HCT116 (cell line): ENCODE results near the gene TAL1. TPM values are rescaled to one million over a fixed set of nuclear protein-coding genes. Genes with fewer than 3 reads are reported as not detected.

Experiments used
- ATAC-seq: fragments of 200-7000 bp; cut with Tn5 transposase; 2 replicates; pipeline ENCODE4 v1.9.1; 2020; ENCODE audit warnings: mild to moderate bottlenecking, moderate library complexity
- BruUV-seq: library from RNA; stranded (reverse); fragments of 400-500 nt; replicated peaks from 2 replicates; lab custom pipeline; 2021; lab: Mats Ljungman, UMichigan
- CTCF ChIA-PET: fragments of 300-600 bp; sonication (Branson Sonifier 250); formaldehyde crosslinking; loops from one replicate; lab custom pipeline; 2021; ENCODE audit warnings: antibody characterized with exemption; lab: Charles Lee
- POLR2A ChIA-PET: fragments of 300-600, 350-600 bp; sonication (Branson Sonifier 250); formaldehyde crosslinking; loops from one replicate; lab custom pipeline; 2021; ENCODE audit warnings: antibody characterized with exemption; lab: Charles Lee
- RAD21 ChIA-PET, 2 experiments: fragments of 300-600 bp; sonication (Branson Sonifier 250); formaldehyde crosslinking; loops; one replicate each; lab custom pipeline; 2023; ENCODE audit warnings: low total read pairs in 2 of 2; ENCODE audit not compliant: uncharacterized antibody in 2 of 2, unreplicated experiment in 2 of 2, low non-redundant PET in 1 of 2; lab: Charles Lee
- DNase-seq: peaks from one replicate; pipeline ENCODE4 v3.0.0-alpha.2; 2010; ENCODE audit warnings: low read depth, low spot score
- H2AFZ ChIP-seq: fragments of 200-600 bp; shearing (Covaris generic), sonication (generic); 2 replicates; pipeline ENCODE4 v1.6.1; 2017; ENCODE audit warnings: low read depth, mixed run types, mixed read lengths, antibody characterized with exemption, low read length; ENCODE audit not compliant: poor library complexity, severe bottlenecking
- H3K27ac ChIP-seq: 2 replicates; pipeline ENCODE4 v1.5.1; 2012; ENCODE audit warnings: low read depth, low read length
- H3K27me3 ChIP-seq: fragments of 200-600 bp; sonication (generic); 2 replicates; pipeline ENCODE4 v1.6.1; 2016; ENCODE audit warnings: mixed run types, low read length, mixed read lengths; ENCODE audit not compliant: insufficient read depth
- H3K36me3 ChIP-seq, 2 experiments: fragments of 200-500 bp in 1 of 2; fragments of 200-600 bp in 1 of 2; sonication (Bioruptor generic) in 1 of 2; sonication (generic) in 1 of 2; 2 replicates each; pipeline versions ENCODE4 v1.5.1 to v1.6.1; 2014 to 2016; ENCODE audit warnings: low read length in 2 of 2, inconsistent platforms in 1 of 2, mixed read lengths in 1 of 2, mixed run types in 1 of 2; ENCODE audit not compliant: insufficient read depth in 2 of 2, control insufficient read depth in 1 of 2
- H3K4me1 ChIP-seq, 2 experiments: fragments of 200-600 bp in 1 of 2; sonication (generic) in 1 of 2; 2 replicates each; pipeline versions ENCODE4 v1.5.1 to v1.6.1; 2012 to 2017; ENCODE audit warnings: low read length in 2 of 2, inconsistent platforms in 1 of 2, mild to moderate bottlenecking in 1 of 2, mixed read lengths in 1 of 2, mixed run types in 1 of 2, moderate library complexity in 1 of 2; ENCODE audit not compliant: insufficient read depth in 2 of 2, control insufficient read depth in 1 of 2
- H3K4me2 ChIP-seq: fragments of 200-600 bp; sonication (generic); 2 replicates; pipeline ENCODE4 v1.6.1; 2017; ENCODE audit warnings: mixed run types, low read length, mixed read lengths
- H3K4me3 ChIP-seq, 2 experiments: fragments of 200-600 bp in 1 of 2; sonication (generic) in 1 of 2; replicated peaks in 1 of 2; 2 replicates each; pipeline ENCODE4 v1.5.1; 2011 to 2016; ENCODE audit warnings: low read length in 2 of 2, control low read depth in 1 of 2, low read depth in 1 of 2, mild to moderate bottlenecking in 1 of 2, mixed read lengths in 1 of 2, mixed run types in 1 of 2
- H3K79me2 ChIP-seq: fragments of 200-600 bp; sonication (generic); 2 replicates; pipeline ENCODE4 v1.6.1; 2017; ENCODE audit warnings: mild to moderate bottlenecking, mixed run types, low read length, moderate library complexity, mixed read lengths; ENCODE audit not compliant: insufficient read depth
- H3K9ac ChIP-seq: fragments of 200-600 bp; sonication (generic); 2 replicates; pipeline ENCODE4 v1.6.1; 2016; ENCODE audit warnings: low read length, mixed read lengths
- H3K9me2 ChIP-seq: fragments of 200-600 bp; sonication (generic), shearing (Covaris generic); 2 replicates; pipeline ENCODE4 v1.6.1; 2017; ENCODE audit warnings: mixed run types, mild to moderate bottlenecking, moderate library complexity; ENCODE audit not compliant: insufficient read depth
- H3K9me3 ChIP-seq, 2 experiments: fragments of 200-500 bp in 1 of 2; fragments of 200-600 bp in 1 of 2; sonication (Bioruptor generic) in 1 of 2; sonication (generic) in 1 of 2; 2 replicates each; pipeline ENCODE4 v1.6.1; 2014 to 2017; ENCODE audit warnings: low read length in 2 of 2, mixed read lengths in 2 of 2, inconsistent platforms in 1 of 2, low read depth in 1 of 2, mild to moderate bottlenecking in 1 of 2, mixed run types in 1 of 2, moderate library complexity in 1 of 2; ENCODE audit not compliant: control insufficient read depth in 1 of 2, insufficient read depth in 1 of 2
- H4K20me1 ChIP-seq: fragments of 200-600 bp; sonication (generic), shearing (Covaris generic); 2 replicates; pipeline ENCODE4 v1.6.1; 2017; ENCODE audit warnings: mixed run types, mild to moderate bottlenecking, moderate library complexity; ENCODE audit not compliant: insufficient read depth
- EGR1 ChIP-seq: IDR thresholded peaks from 2 replicates; pipeline ENCODE4 v1.6.1; 2012; ENCODE audit warnings: low read depth
- ELF1 ChIP-seq: IDR thresholded peaks from 2 replicates; pipeline ENCODE4 v1.6.1; 2012; ENCODE audit warnings: low read depth, borderline replicate concordance
- EZH2phosphoT487 ChIP-seq: fragments of 200-600 bp; IDR thresholded peaks from 2 replicates; pipeline ENCODE4 v1.6.1; 2018; ENCODE audit warnings: antibody characterized with exemption, borderline replicate concordance
- FOSL1 ChIP-seq: IDR thresholded peaks from 2 replicates; pipeline ENCODE4 v1.6.1; 2012; ENCODE audit warnings: low read depth
- JUND ChIP-seq: IDR thresholded peaks from 2 replicates; pipeline ENCODE4 v1.6.1; 2012
- SIN3A ChIP-seq: IDR thresholded peaks from 2 replicates; pipeline ENCODE4 v1.6.1; 2012; ENCODE audit warnings: low read depth
- SP1 ChIP-seq: IDR thresholded peaks from 2 replicates; pipeline ENCODE4 v1.6.1; 2012; ENCODE audit warnings: low read depth
- SRF ChIP-seq: IDR thresholded peaks from 2 replicates; pipeline ENCODE4 v1.6.1; 2012; ENCODE audit warnings: low read depth
- ZFX ChIP-seq: fragments of 450-650 bp; IDR thresholded peaks from 2 replicates; pipeline ENCODE4 v1.6.1; 2017
- ZNF274 ChIP-seq: fragments of 200-500 bp; sonication (Bioruptor generic); IDR thresholded peaks from 2 replicates; pipeline ENCODE4 v1.6.1; 2014; ENCODE audit warnings: mild to moderate bottlenecking, low read depth, low read length, inconsistent platforms
- intact Hi-C: fragments of 100-400 bp; cut with micrococcal nuclease; formaldehyde crosslinking; loops from 2 replicates; pipeline ENCODE4 v1.10.0; 2022
- total RNA-seq: library from RNA; stranded (reverse); gene quantifications from one replicate; pipeline ENCODE4 v1.2.1, GENCODE V29; 2021; ENCODE audit not compliant: unreplicated experiment
- TF ChIP-seq, protein P1 (sequence below), 3 experiments: fragments of 200-600 bp in 1 of 3; sonication (generic) in 1 of 3; IDR thresholded peaks in 2 of 3; conservative IDR thresholded peaks in 1 of 3; 2 replicates each; pipeline ENCODE4 v1.5.1; 2012 to 2017; ENCODE audit warnings: low read depth in 2 of 3, low read length in 2 of 3, antibody characterized with exemption in 1 of 3, borderline replicate concordance in 1 of 3, control low read depth in 1 of 3, mild to moderate bottlenecking in 1 of 3, mixed read lengths in 1 of 3, mixed run types in 1 of 3, moderate library complexity in 1 of 3; ENCODE audit not compliant: insufficient read depth in 1 of 3
- TF ChIP-seq, protein P2 (sequence below): IDR thresholded peaks from 2 replicates; pipeline ENCODE4 v1.6.1; 2012
- TF ChIP-seq, protein P3 (sequence below): IDR thresholded peaks from 2 replicates; pipeline ENCODE4 v1.6.1; 2012

TAL1 gene
- total RNA-seq, 1 experiment from 2014 or later, result 0.05 TPM

DNA sequence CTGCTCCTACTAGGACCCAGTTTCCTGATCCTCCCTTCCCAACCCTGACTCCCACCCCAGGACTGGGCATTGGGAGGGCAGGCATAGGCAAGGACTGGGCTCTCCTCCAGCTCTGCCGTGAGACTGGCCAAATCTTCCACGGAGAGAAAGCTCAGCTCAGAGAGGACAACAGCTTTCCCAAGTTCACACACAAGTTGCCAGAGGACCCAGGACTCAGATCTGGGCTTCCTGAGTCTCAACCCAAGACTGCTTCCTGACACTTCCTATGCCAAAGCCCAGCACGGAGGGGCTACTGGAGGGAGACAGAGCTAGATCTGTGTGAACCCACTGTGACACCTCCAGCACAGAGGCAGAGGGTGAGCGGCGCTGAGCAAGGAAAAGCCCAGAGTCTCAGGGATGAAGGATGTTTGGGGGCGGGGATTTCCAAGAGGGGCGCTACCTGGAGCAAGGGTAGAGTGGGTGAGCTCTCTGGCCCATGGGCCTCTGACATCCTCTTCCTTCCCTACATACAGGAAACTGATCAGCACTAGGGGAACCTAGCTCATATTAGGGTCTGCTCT, 49.3 kb downstream of the TAL1 start:
- no peaks in the 10 kb centered on the region for H4K20me1 ChIP-seq
- no peak overlapping the region for H3K4me2 ChIP-seq
- CTCF ChIA-PET, result interaction anchor here (1.9 kb wide), 1 partner anchor 10 kb away, joined by 8 read pairs; no protein-coding TSS in a partner anchor
- H3K79me2 ChIP-seq, result no peaks in the 10 kb centered on the region
- no peak for DNase-seq
- H2AFZ ChIP-seq, result no peak overlapping the region
- POLR2A ChIA-PET, result no interaction called here
- intact Hi-C loops, result no loop called here
- no peak for ATAC-seq
- no peaks in the 10 kb centered on the region for H3K36me3 ChIP-seq
- TF ChIP-seq ELF1 (no peak), JUND (no peak), EGR1 (no peak), SIN3A (no peak), FOSL1 (no peak), EZH2phosphoT487 (no peak), ZFX (no peak), SP1 (no peak), SRF (no peak), ZNF274 (no peak)
- TF ChIP-seq, protein P1, sequence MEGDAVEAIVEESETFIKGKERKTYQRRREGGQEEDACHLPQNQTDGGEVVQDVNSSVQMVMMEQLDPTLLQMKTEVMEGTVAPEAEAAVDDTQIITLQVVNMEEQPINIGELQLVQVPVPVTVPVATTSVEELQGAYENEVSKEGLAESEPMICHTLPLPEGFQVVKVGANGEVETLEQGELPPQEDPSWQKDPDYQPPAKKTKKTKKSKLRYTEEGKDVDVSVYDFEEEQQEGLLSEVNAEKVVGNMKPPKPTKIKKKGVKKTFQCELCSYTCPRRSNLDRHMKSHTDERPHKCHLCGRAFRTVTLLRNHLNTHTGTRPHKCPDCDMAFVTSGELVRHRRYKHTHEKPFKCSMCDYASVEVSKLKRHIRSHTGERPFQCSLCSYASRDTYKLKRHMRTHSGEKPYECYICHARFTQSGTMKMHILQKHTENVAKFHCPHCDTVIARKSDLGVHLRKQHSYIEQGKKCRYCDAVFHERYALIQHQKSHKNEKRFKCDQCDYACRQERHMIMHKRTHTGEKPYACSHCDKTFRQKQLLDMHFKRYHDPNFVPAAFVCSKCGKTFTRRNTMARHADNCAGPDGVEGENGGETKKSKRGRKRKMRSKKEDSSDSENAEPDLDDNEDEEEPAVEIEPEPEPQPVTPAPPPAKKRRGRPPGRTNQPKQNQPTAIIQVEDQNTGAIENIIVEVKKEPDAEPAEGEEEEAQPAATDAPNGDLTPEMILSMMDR (IDR thresholded peaks at IDR 0.05 in 2 of 3, conservative IDR thresholded peaks at IDR 0.05 in 1 of 3; ENCODE audit: borderline replicate concordance in 1 of 3, insufficient read depth in 1 of 3, low read depth in 2 of 3, low read length in 2 of 3), result no peak
- TF ChIP-seq, protein P2, sequence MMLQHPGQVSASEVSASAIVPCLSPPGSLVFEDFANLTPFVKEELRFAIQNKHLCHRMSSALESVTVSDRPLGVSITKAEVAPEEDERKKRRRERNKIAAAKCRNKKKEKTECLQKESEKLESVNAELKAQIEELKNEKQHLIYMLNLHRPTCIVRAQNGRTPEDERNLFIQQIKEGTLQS, result no peak
- TF ChIP-seq, protein P3, sequence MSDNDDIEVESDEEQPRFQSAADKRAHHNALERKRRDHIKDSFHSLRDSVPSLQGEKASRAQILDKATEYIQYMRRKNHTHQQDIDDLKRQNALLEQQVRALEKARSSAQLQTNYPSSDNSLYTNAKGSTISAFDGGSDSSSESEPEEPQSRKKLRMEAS, result no peak
- RAD21 ChIA-PET, result no interaction called here
- BruUV-seq, result no TSS peak
- no peak overlapping the region for H3K9ac ChIP-seq
- no peak overlapping the region for H3K4me3 ChIP-seq
- no peaks in the 10 kb centered on the region for H3K9me2 ChIP-seq
- no peaks in the 10 kb centered on the region for H3K9me3 ChIP-seq
- H3K27ac ChIP-seq, result no peak overlapping the region
- peaks cover 4 to 24% of the 10 kb centered on the region in 2 experiments for H3K4me1 ChIP-seq
- no peaks in the 10 kb centered on the region for H3K27me3 ChIP-seq
